ENCODE measurements around the gene MED27. TPM values are rescaled to one million over a fixed set of nuclear protein-coding genes. Genes with fewer than 3 reads are reported as not detected.

Gene MED27
- total and polyA plus RNA-seq, 2 of the 4 experiments (the other 2 are of a cell fraction): 50.2 to 63.4 TPM

- CTCF ChIA-PET: no interaction called here
Observed at GRCh38 chr9:131851414-131851813, 228.3 kb downstream of the MED27 start.

More at GRCh38 chr9:131851414-131851813, 228.3 kb downstream of the MED27 start:
- Histone ChIP-seq H3K56ac (ENCODE audit: extremely low read depth, insufficient read depth, low read length) (no peak overlapping the region), H2BK20ac (ENCODE audit: low read depth, low read length) (no peak overlapping the region), H2AK9ac (replicated peaks; ENCODE audit: low read depth, low read length, poor library complexity) (no peak overlapping the region), H4K5ac (ENCODE audit: low read depth, low read length) (no peak overlapping the region), H3K4me2 (ENCODE audit: low read depth, low read length) (no peak overlapping the region), H3K14ac (replicated peaks; ENCODE audit: low read depth, low read length) (no peak overlapping the region), H3K23ac (ENCODE audit: low read depth, low read length) (no peak overlapping the region), H2BK5ac (ENCODE audit: low read depth, low read length, poor library complexity, severe bottlenecking) (no peak overlapping the region), H4K20me1 (ENCODE audit: insufficient read depth, low read length) (no peaks in the 10 kb centered on the region; the same call in 1 of the 2 replicates), H3K4me1 (ENCODE audit: control insufficient read depth, insufficient read depth, low read length) (no peaks in the 10 kb centered on the region), H3K4ac (ENCODE audit: low read depth, low read length) (no peak overlapping the region), H3K9ac (ENCODE audit: low read depth, low read length) (no peak overlapping the region), H2AK5ac (ENCODE audit: low read depth, low read length) (no peak overlapping the region), H3K79me1 (ENCODE audit: low read depth in 1 of 2, low read length in 2 of 2) (no peaks in the 10 kb centered on the region), H2BK120ac (ENCODE audit: low read depth, low read length) (no peak overlapping the region), H3K9me3 (ENCODE audit: control insufficient read depth, insufficient read depth, low read length) (no peaks in the 10 kb centered on the region; the same call in 1 of the 2 replicates), H2BK15ac (ENCODE audit: low read depth, low read length) (no peak overlapping the region), H3K18ac (ENCODE audit: low read depth, low read length) (no peak overlapping the region), H4K8ac (ENCODE audit: low read depth in 2 of 2, low read length in 2 of 2) (no peak overlapping the region), H3K27ac (ENCODE audit: insufficient read depth, low read length) (no peak overlapping the region), H3K27me3 (ENCODE audit: control insufficient read depth, insufficient read depth, low read length) (peaks cover 15% of the 10 kb centered on the region), H4K91ac (ENCODE audit: insufficient read depth, low read depth, low read length) (no peak overlapping the region), H3K4me3 (ENCODE audit: insufficient read depth, low read depth, low read length) (no peak overlapping the region), H3K9me1 (ENCODE audit: insufficient read depth, low read length) (peaks cover 14% of the 10 kb centered on the region; the same call in 1 of the 2 replicates), H3K36me3 (ENCODE audit: control insufficient read depth, insufficient read depth, low read length) (no peaks in the 10 kb centered on the region), H2AFZ (replicated peaks; ENCODE audit: low read length, poor library complexity) (no peak overlapping the region)
- POLR2A ChIA-PET (ENCODE audit: unreplicated experiment): no interaction called here
- WGBS, 2 experiments (ENCODE audit: extremely low coverage in 2 of 2, insufficient read length in 1 of 2): 50% methylated on average over 6 of the region's 7 CpGs; no CpG with 5 or more reads in 1 of the 2 experiments
- dilution Hi-C loops (cut with HindIII; ENCODE audit: low sequenced_read_pairs, unreplicated experiment) (no loop called here), intact Hi-C loops (cut with micrococcal nuclease) (no loop called here), in situ Hi-C loops (cut with MboI; ENCODE audit: low sequenced_read_pairs) (no loop called here)
- DNase-seq: no peak
- ATAC-seq (ENCODE audit: low read depth): no peak
- no TSS peak for BruUV-seq (replicated peaks)
- TF ChIP-seq RFX5 (IDR thresholded peaks at IDR 0.05; ENCODE audit: low read depth, low read length) (no peak), BHLHE40 (IDR thresholded peaks at IDR 0.05; ENCODE audit: low read depth, low read length) (no peak)
